Right atrium auricular region (tissue), 2 donors: Measurements from ENCODE around the gene C20orf144. TPM values are rescaled to one million over a fixed set of nuclear protein-coding genes. Genes with fewer than 3 reads are reported as not detected.
"Not testable (repeated sequence)": the region's sequence is repeated elsewhere in the genome, so short reads cannot be mapped to it uniquely, and the experiment has no call there.

Source experiments
- DNase-seq: peaks from one replicate; pipeline ENCODE4 v3.0.0-alpha.2; 2019; ENCODE audit warnings: low spot score
- H3K27ac ChIP-seq, 2 donors: fragments of 200-600 bp; sonication (generic); 1 replicate in 1 of 2; 2 replicates in 1 of 2; pipeline ENCODE4 v1.5.1; 2016 to 2019
- H3K27me3 ChIP-seq, 2 donors: fragments of 200-600 bp; sonication (generic); one replicate each; pipeline versions ENCODE4 v1.5.1 to v1.6.0; 2017 to 2019
- H3K36me3 ChIP-seq: fragments of 200-600 bp; sonication (generic); one replicate; pipeline ENCODE4 v1.5.1; 2016
- H3K4me1 ChIP-seq, 2 donors: fragments of 200-600 bp; sonication (generic); one replicate each; pipeline versions ENCODE4 v1.5.1 to v1.6.0; 2017 to 2019
- H3K4me3 ChIP-seq, 2 donors: fragments of 200-600 bp; sonication (generic); 1 replicate in 1 of 2; 2 replicates in 1 of 2; pipeline ENCODE4 v1.5.1; 2017 to 2019; ENCODE audit warnings: mild to moderate bottlenecking in 1 of 2, moderate library complexity in 1 of 2
- H3K9me3 ChIP-seq, 2 donors: fragments of 200-600 bp; sonication (generic); one replicate each; pipeline ENCODE4 v1.5.1; 2019
- CTCF ChIP-seq, 2 donors: fragments of 200-600 bp; sonication (generic); IDR thresholded peaks; one replicate each; pipeline ENCODE4 v1.5.1; 2019; ENCODE audit warnings: antibody characterized with exemption in 2 of 2
- total RNA-seq, 2 donors: library from RNA; depleted of rRNA; stranded (reverse); fragments of >200 nt; gene quantifications; one replicate each; pipeline ENCODE4 v1.1.0, GENCODE V29; 2016

Gene C20orf144
- total RNA-seq, 2 donors from 2014 or later, result not detected

GRCh38 chr20:33693289-33693688 lies 31.2 kb downstream of the C20orf144 start:
- peak overlapping the region in 1 of 2 donors; percentile 35 for H3K27ac ChIP-seq
- DNase-seq, result no peak
- H3K9me3 ChIP-seq, result no peaks in the 10 kb centered on the region
- peaks cover 0 to 23% of the 10 kb centered on the region in 2 donors for H3K4me1 ChIP-seq
- H3K36me3 ChIP-seq, result no peaks in the 10 kb centered on the region
- H3K4me3 ChIP-seq, result no peak overlapping the region
- no peak for TF ChIP-seq CTCF (IDR thresholded peaks at IDR 0.05)
- H3K27me3 ChIP-seq, result no peaks in the 10 kb centered on the region

GRCh38 chr20:33693741-33694638 lies 31.9 kb downstream of the C20orf144 start:
- DNase-seq, result peak; percentile 75
- Histone ChIP-seq H3K9me3 (no peaks in the 10 kb centered on the region), H3K27ac (peak overlapping the region; percentile 35), H3K36me3 (no peaks in the 10 kb centered on the region), H3K4me3 (no peak overlapping the region), H3K4me1 (peaks cover 0 to 19% of the 10 kb centered on the region in 2 donors), H3K27me3 (no peaks in the 10 kb centered on the region)
- TF ChIP-seq CTCF (IDR thresholded peaks at IDR 0.05), result no peak

GRCh38 chr20:33694639-33695012 lies 32.5 kb downstream of the C20orf144 start:
- H3K27ac ChIP-seq, result peak overlapping the region in 1 of 2 donors; percentile 35
- no peak overlapping the region for H3K4me3 ChIP-seq
- TF ChIP-seq CTCF (IDR thresholded peaks at IDR 0.05), result no peak
- no peaks in the 10 kb centered on the region for H3K27me3 ChIP-seq
- H3K9me3 ChIP-seq, result no peaks in the 10 kb centered on the region
- H3K4me1 ChIP-seq, result peaks cover 0 to 13% of the 10 kb centered on the region in 2 donors
- DNase-seq, result no peak
- no peaks in the 10 kb centered on the region for H3K36me3 ChIP-seq

- H3K36me3 ChIP-seq, result no peaks in the 10 kb centered on the region
- peaks cover 0 to 8% of the 10 kb centered on the region in 2 donors for H3K4me1 ChIP-seq
- no peak overlapping the region for H3K4me3 ChIP-seq
- TF ChIP-seq CTCF (IDR thresholded peaks at IDR 0.05), result no peak
- no peak for DNase-seq
- no peaks in the 10 kb centered on the region for H3K9me3 ChIP-seq
- no peak overlapping the region for H3K27ac ChIP-seq
- H3K27me3 ChIP-seq, result no peaks in the 10 kb centered on the region
Measured at GRCh38 chr20:33696448-33696847, 34.3 kb downstream of the C20orf144 start.

- DNase-seq, result no peak
- no peak for TF ChIP-seq CTCF (IDR thresholded peaks at IDR 0.05)
- Histone ChIP-seq H3K4me1 (peaks cover 0 to 8% of the 10 kb centered on the region in 2 donors), H3K9me3 (no peaks in the 10 kb centered on the region), H3K27me3 (no peaks in the 10 kb centered on the region), H3K4me3 (no peak overlapping the region), H3K27ac (no peak overlapping the region), H3K36me3 (no peaks in the 10 kb centered on the region)
Measured at GRCh38 chr20:33697129-33697528, 35.0 kb downstream of the C20orf144 start.

- H3K27me3 ChIP-seq, DNase-seq, H3K4me1 ChIP-seq, H3K9me3 ChIP-seq, H3K36me3 ChIP-seq, H3K4me3 ChIP-seq, H3K27ac ChIP-seq: not testable (repeated sequence)
Measured at GRCh38 chr20:33698966-33699365, 36.8 kb downstream of the C20orf144 start.

GRCh38 chr20:33700696-33701441 lies 38.7 kb downstream of the C20orf144 start:
- H3K27ac ChIP-seq, H3K4me3 ChIP-seq, H3K36me3 ChIP-seq, H3K9me3 ChIP-seq, DNase-seq, H3K4me1 ChIP-seq, H3K27me3 ChIP-seq: not testable (repeated sequence)
